ENCODE measurements around the gene CCNY.

- TF ChIP-seq CTCF (IDR thresholded peaks at IDR 0.05), result no peak
- TF ChIP-seq EZH2 (IDR thresholded peaks at IDR 0.05; ENCODE audit: borderline replicate concordance, insufficient read depth, low read depth, low read length, poor library complexity, severe bottlenecking), result no peak
Observed at GRCh38 chr10:35464825-35465456, 128.6 kb downstream of the CCNY start.
